ENCODE measurements around the gene PLEKHO2.
"Not testable (repeated sequence)": the region's sequence is repeated elsewhere in the genome, so short reads cannot be mapped to it uniquely, and the experiment has no call there.

PLEKHO2 gene

GRCh38 chr15:64841344-64842095 is at the start of gene PLEKHO2:
Gene PLEKHO2 (plus strand): TSS chr15:64841915. CDS start chr15:64842017, 102 bp downstream.
- DNase-seq (ENCODE audit: low read depth): peak; percentile 94
- peak within 1 kb of the TSS; percentile 96 for H3K4me3 ChIP-seq (ENCODE audit: low read length)
- TF ChIP-seq, protein P1, sequence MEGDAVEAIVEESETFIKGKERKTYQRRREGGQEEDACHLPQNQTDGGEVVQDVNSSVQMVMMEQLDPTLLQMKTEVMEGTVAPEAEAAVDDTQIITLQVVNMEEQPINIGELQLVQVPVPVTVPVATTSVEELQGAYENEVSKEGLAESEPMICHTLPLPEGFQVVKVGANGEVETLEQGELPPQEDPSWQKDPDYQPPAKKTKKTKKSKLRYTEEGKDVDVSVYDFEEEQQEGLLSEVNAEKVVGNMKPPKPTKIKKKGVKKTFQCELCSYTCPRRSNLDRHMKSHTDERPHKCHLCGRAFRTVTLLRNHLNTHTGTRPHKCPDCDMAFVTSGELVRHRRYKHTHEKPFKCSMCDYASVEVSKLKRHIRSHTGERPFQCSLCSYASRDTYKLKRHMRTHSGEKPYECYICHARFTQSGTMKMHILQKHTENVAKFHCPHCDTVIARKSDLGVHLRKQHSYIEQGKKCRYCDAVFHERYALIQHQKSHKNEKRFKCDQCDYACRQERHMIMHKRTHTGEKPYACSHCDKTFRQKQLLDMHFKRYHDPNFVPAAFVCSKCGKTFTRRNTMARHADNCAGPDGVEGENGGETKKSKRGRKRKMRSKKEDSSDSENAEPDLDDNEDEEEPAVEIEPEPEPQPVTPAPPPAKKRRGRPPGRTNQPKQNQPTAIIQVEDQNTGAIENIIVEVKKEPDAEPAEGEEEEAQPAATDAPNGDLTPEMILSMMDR (conservative IDR thresholded peaks at IDR 0.05; ENCODE audit: low read length): no peak

GRCh38 chr15:64792282-64792681 is 49.4 kb upstream of the PLEKHO2 start:
- DNase-seq (ENCODE audit: low read depth): no peak
- TF ChIP-seq, protein P1 (conservative IDR thresholded peaks at IDR 0.05; ENCODE audit: low read length): no peak
- no peak overlapping the region for H3K4me3 ChIP-seq (ENCODE audit: low read length)

DNA sequence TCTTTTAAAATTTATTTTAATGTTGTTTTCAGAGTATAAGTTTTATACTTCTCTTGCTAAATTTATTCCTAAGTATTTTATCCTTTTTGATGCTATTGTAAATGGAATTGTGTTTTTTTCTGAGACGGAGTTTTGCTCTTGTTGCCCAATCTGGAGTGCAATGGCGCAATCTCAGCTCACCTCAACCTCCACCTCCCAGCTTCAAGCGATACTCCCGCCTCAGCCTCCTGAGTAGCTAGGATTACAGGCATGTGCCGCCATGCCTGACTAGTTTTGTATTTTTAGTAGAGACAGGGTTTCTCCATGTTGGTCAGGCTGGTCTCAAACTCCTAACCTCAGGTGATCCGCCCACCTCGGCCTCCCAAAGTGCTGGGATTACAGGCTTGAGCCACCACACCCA is 46.4 kb upstream of the PLEKHO2 start:
- not testable (repeated sequence) for DNase-seq (ENCODE audit: low read depth); H3K4me3 ChIP-seq (ENCODE audit: low read length)

DNA sequence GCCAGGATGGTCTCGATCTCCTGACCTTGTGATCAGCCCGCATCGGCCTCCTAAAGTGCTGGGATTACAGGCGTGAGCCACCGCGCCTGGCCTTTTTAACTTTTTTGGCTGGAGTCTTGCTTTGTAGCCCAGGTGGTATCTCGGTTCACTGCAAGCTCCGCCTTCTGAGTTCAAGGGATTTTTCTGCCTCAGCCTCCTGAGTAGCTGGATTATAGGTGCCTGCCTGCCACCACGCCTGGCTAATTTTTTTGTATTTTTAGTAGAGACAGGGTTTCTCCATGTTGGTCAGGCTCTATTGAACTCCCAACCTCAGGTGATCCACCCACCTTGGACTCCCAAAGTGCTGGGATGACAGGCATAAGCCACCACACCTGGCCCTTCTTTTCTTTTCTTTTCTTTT is 45.8 kb upstream of the PLEKHO2 start:
- DNase-seq (ENCODE audit: low read depth); H3K4me3 ChIP-seq (ENCODE audit: low read length): not testable (repeated sequence)

GRCh38 chr15:64798905-64799304 is 42.8 kb upstream of the PLEKHO2 start:
- not testable (repeated sequence) for H3K4me3 ChIP-seq (ENCODE audit: low read length); DNase-seq (ENCODE audit: low read depth)

GRCh38 chr15:64800476-64800875 is 41.2 kb upstream of the PLEKHO2 start:
- no peak for DNase-seq (ENCODE audit: low read depth)
- TF ChIP-seq, protein P1 (conservative IDR thresholded peaks at IDR 0.05; ENCODE audit: low read length): no peak
- no peak overlapping the region for H3K4me3 ChIP-seq (ENCODE audit: low read length)

GRCh38 chr15:64803526-64803925 is 38.2 kb upstream of the PLEKHO2 start:
- TF ChIP-seq, protein P1 (conservative IDR thresholded peaks at IDR 0.05; ENCODE audit: low read length): no peak
- H3K4me3 ChIP-seq (ENCODE audit: low read length): no peak overlapping the region
- no peak for DNase-seq (ENCODE audit: low read depth)

DNA sequence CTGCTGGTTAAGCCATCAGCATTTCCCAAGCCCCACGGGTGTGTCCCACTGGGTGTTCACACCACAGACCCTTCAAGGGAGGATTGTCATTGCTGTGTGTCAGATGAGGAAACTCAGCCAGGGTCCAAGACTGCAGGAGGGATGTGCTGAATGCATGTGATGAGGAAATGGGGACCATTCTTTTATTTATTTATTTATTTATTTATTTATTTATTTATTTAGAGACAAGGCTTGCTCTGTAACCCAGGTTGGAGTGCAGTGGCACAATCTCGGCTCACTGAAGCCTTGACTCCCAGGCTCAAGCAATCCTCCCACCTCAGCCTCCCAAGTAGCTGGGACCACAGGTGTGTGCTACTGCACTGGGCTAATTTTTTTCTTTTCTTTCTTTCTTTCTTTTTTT is 37.1 kb upstream of the PLEKHO2 start:
- DNase-seq (ENCODE audit: low read depth): no peak
- TF ChIP-seq, protein P1 (conservative IDR thresholded peaks at IDR 0.05; ENCODE audit: low read length): no peak
- no peak overlapping the region for H3K4me3 ChIP-seq (ENCODE audit: low read length)

DNA sequence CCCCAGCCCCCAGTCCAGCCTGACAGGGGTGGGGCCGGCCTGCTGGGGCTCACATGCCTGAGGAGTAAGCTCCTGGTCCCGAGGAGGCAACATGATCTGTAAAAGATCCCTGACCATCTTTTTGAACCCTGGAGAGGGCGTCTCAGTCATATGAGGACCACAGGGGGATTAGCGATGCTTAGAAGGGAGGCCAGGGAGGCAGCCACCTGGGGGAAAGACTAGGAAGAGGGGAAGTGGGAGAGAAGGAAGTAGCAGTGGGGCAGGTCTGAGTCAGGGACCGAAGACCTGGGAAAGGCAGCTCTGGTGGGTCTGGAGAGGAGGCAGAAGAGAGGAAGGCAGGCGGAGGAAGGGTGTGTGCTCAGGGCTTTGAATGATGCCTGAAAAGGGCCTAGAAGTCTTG is 35.2 kb upstream of the PLEKHO2 start:
- H3K4me3 ChIP-seq (ENCODE audit: low read length): no peak overlapping the region
- DNase-seq (ENCODE audit: low read depth): no peak
- TF ChIP-seq, protein P1 (conservative IDR thresholded peaks at IDR 0.05; ENCODE audit: low read length): no peak
